ENCODE measurements around the gene ACKR1.

DNA sequence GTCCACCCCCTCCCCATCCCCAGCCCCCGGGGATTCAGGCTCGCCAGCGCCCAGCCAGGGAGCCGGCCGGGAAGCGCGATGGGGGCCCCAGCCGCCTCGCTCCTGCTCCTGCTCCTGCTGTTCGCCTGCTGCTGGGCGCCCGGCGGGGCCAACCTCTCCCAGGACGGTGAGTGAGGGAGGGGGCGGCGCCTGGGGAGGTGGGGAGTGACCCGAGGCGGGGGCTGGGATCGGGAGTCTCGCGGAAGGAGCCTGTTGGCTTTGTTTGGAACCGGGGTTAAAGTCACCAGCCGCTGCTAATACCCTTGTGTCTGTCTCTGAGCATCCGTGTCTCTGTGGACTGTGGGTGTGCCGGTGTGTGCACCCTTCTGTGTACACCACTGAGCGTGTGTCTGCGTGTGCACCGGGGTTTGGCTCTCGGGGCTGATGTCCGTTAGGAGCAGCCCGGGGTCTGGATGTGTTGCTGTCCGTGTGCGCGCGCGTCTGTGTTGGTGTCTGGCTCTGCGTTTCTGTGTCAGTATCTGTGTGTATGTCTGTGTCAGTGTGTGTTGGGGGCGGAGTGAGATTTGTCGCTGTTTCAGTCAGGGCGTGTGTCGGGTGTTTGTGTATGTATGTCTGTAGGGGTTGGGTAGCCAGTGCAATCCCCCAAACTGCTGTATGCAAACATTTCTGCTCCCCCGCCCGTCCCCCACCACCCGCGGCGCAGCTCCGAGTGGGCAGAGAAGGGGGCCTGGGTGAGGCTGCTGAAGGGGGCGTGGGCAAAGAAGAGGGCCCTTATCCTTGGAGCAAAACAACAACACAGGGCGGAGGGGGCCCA lies 32.8 kb upstream of the ACKR1 start:
- TF ChIP-seq CTCF (IDR thresholded peaks at IDR 0.05) (no peak), POLR2A (IDR thresholded peaks at IDR 0.05; ENCODE audit: low read depth) (no peak), EP300 (IDR thresholded peaks at IDR 0.05) (no peak)
